Transverse colon (tissue), 4 donors: ENCODE measurements around the gene NSD2. TPM values are rescaled to one million over a fixed set of nuclear protein-coding genes. Genes with fewer than 3 reads are reported as not detected.

ENCODE experiments used
- DNase-seq: peaks from one replicate; pipeline ENCODE4 v3.0.0-alpha.2; 2019
- H3K27ac ChIP-seq, 4 donors: fragments of 200-600 bp; sonication (generic); 2 replicates each; pipeline ENCODE4 v1.5.1; 2016 to 2018; ENCODE audit warnings: inconsistent platforms in 4 of 4
- H3K27me3 ChIP-seq: fragments of 200-600 bp; sonication (generic); 2 replicates; pipeline ENCODE4 v1.5.1; 2017; ENCODE audit warnings: inconsistent platforms
- H3K36me3 ChIP-seq, 4 donors: fragments of 200-600 bp; sonication (generic); 2 replicates each; pipeline ENCODE4 v1.5.1; 2017 to 2019; ENCODE audit warnings: inconsistent platforms in 4 of 4
- H3K4me1 ChIP-seq, 4 donors: fragments of 200-600 bp; sonication (generic); 2 replicates each; pipeline ENCODE4 v1.5.1; 2017 to 2020; ENCODE audit warnings: inconsistent platforms in 4 of 4
- H3K4me3 ChIP-seq, 4 donors: fragments of 200-600 bp; sonication (generic); 1 replicate in 1 of 4; 2 replicates in 3 of 4; pipeline versions ENCODE4 v1.5.1 to v1.6.1; 2017 to 2019; ENCODE audit warnings: inconsistent platforms in 4 of 4
- H3K9me3 ChIP-seq, 2 donors: fragments of 200-600 bp; sonication (generic); 2 replicates each; pipeline ENCODE4 v1.5.1; 2017 to 2019; ENCODE audit warnings: inconsistent platforms in 2 of 2
- CTCF ChIP-seq, 5 experiments: fragments of 200-600 bp in 3 of 5; fragments of 450-650 bp in 2 of 5; sonication (generic) in 3 of 5; IDR thresholded peaks; 1 replicate in 2 of 5; 2 replicates in 3 of 5; pipeline ENCODE4 v1.5.1; 2016 to 2017; ENCODE audit warnings: antibody characterized with exemption in 5 of 5, inconsistent platforms in 3 of 5, mild to moderate bottlenecking in 2 of 5, moderate library complexity in 1 of 5
- EP300 ChIP-seq: sonication (generic); formaldehyde crosslinking; IDR thresholded peaks from one replicate; pipeline ENCODE4 v1.6.1; 2017; ENCODE audit warnings: antibody characterized with exemption, low read depth
- POLR2A ChIP-seq: fragments of 450-650 bp; IDR thresholded peaks from one replicate; pipeline ENCODE4 v1.6.1; 2016; ENCODE audit warnings: antibody characterized with exemption, mild to moderate bottlenecking, moderate library complexity
- POLR2AphosphoS5 ChIP-seq, 3 donors: sonication (generic); formaldehyde crosslinking; IDR thresholded peaks; one replicate each; pipeline ENCODE4 v1.6.1; 2016; ENCODE audit warnings: antibody characterized with exemption in 3 of 3
- whole genome bisulfite sequencing, 2 donors: methylation state at CpG; one replicate each; pipeline ENCODE4 v1.1.5; 2018; ENCODE audit warnings: low coverage in 1 of 2; 5-methylcytosine and 5-hydroxymethylcytosine counted together
- in situ Hi-C, 4 donors: fragments of 200-750 bp; cut with MboI; loops; one replicate each; pipeline versions ENCODE4 v1.15.0 to v1.15.1; 2017; ENCODE audit warnings: low sequenced_read_pairs in 3 of 4, low pct_ligation_motif_present in 1 of 4, low pct_unique_long_range_greater_than_20kb in 1 of 4
- intact Hi-C: fragments of 100-400 bp; cut with DNase I; formaldehyde crosslinking; loops from one replicate; pipeline ENCODE4 v1.15.1; 2023; ENCODE audit warnings: low total_unique reads
- total RNA-seq, 4 donors: library from RNA; depleted of rRNA; stranded (reverse); fragments of >200 nt; gene quantifications; one replicate each; pipeline ENCODE4 v1.1.0, GENCODE V29; 2016

NSD2 gene
- total RNA-seq, 4 donors from 2014 or later = 78.4 to 591 (median 158) TPM

DNA sequence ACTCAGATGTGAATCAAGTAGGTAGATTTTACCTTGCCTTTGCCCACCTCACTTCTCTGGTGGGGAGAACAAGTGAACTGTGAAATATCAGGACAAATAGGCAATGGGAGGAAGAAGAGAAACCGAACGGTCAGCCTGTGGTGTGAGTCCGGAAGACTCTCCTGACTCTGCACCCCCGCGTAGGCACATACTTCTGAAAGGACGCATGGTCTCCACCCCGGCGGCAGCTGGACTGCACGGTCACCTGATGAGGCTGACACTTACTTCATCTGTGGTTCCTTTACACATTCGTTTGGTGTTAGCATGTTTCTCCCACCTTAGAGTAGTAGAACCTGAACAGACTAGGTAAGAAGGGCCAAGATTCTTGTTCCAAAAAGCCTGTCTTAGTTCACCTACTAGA is 79.2 kb downstream of the NSD2 start:
- no peaks in the 10 kb centered on the region for H3K9me3 ChIP-seq

DNA sequence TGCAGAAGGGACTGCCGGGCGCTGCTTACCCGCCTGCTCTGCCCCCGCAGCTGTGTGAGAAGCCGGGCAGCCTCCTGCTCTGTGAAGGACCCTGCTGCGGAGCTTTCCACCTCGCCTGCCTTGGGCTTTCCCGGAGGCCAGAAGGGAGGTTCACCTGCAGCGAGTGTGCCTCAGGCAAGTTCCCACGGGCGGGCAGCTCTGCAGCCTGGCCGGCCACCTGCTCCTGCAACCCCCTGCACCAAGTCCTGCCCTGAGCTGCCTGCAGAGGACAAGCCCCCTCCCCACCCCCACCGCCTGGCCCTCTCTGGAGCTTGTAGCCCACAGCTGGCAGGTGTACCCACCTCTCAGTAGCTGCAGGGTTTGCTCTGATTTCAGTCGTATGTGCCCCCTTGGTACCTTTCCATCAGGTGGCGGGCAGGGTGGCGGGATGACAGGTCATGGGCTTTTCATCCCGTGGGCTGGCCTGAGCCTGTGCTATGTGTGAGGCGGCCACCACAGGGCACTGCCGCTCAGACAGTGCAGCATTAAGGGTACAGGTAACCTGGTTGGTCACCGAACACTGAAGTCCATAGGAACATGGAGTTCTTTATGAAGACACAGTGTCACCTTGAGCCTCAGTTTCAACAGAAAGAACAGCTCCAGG is 81.0 kb downstream of the NSD2 start:
- TF ChIP-seq EP300 (no peak), POLR2A (no peak), POLR2AphosphoS5 (IDR thresholded peaks at IDR 0.05) (no peak), CTCF (IDR thresholded peaks at IDR 0.05) (no peak)
- no peak for DNase-seq
- in situ Hi-C loops = loop anchor here in 1 of 4 donors (25.0 kb wide), 1 partner anchor 235 kb away; no protein-coding TSS in a partner anchor
- intact Hi-C loops = no loop called here
- Histone ChIP-seq H3K27ac (no peak overlapping the region), H3K4me3 (no peak overlapping the region), H3K36me3 (peaks cover 0 to 8% (median 0%) of the 10 kb centered on the region in 4 donors), H3K9me3 (no peaks in the 10 kb centered on the region), H3K4me1 (no peaks in the 10 kb centered on the region), H3K27me3 (no peaks in the 10 kb centered on the region)
- WGBS, 2 donors = 91% methylated on average over 16 of the region's 20 CpGs; no CpG with 5 or more reads in 1 of the 2 donors

More for the DNA sequence above, 79.2 kb downstream of the NSD2 start:
- WGBS, 2 donors = 90 to 93% methylated on average over 10 of the region's 10 CpGs
- no peaks in the 10 kb centered on the region for H3K27me3 ChIP-seq
- H3K36me3 ChIP-seq = peaks cover 0 to 5% (median 0%) of the 10 kb centered on the region in 4 donors
- DNase-seq = no peak
- intact Hi-C loops (no loop called here), in situ Hi-C loops (loop anchor here in 1 of 4 donors (25.0 kb wide), 1 partner anchor 237 kb away; no protein-coding TSS in a partner anchor)
- H3K4me3 ChIP-seq = no peak overlapping the region
- TF ChIP-seq POLR2AphosphoS5 (IDR thresholded peaks at IDR 0.05) = no peak
- no peak for TF ChIP-seq POLR2A
- TF ChIP-seq CTCF (IDR thresholded peaks at IDR 0.05) = no peak
- TF ChIP-seq EP300 = no peak
- H3K27ac ChIP-seq = no peak overlapping the region
- no peaks in the 10 kb centered on the region for H3K4me1 ChIP-seq

GRCh38 chr4:1952719-1953118 is 81.5 kb downstream of the NSD2 start:
- intact Hi-C loops (no loop called here), in situ Hi-C loops (loop anchor here in 1 of 4 donors (25.0 kb wide), 1 partner anchor 235 kb away; no protein-coding TSS in a partner anchor)
- Histone ChIP-seq H3K27ac (no peak overlapping the region), H3K4me3 (no peak overlapping the region), H3K36me3 (peaks cover 0 to 8% (median 0%) of the 10 kb centered on the region in 4 donors), H3K27me3 (no peaks in the 10 kb centered on the region), H3K4me1 (no peaks in the 10 kb centered on the region), H3K9me3 (no peaks in the 10 kb centered on the region)
- WGBS, 2 donors = 92% methylated on average over 5 of the region's 5 CpGs; no CpG with 5 or more reads in 1 of the 2 donors
- TF ChIP-seq POLR2AphosphoS5 (IDR thresholded peaks at IDR 0.05) (no peak), POLR2A (no peak), CTCF (IDR thresholded peaks at IDR 0.05) (no peak), EP300 (no peak)
- DNase-seq = no peak

GRCh38 chr4:1953335-1953734 is 82.1 kb downstream of the NSD2 start:
- 84 to 87% methylated on average over 5 to 9 of the region's 9 CpGs for WGBS, 2 donors
- Histone ChIP-seq H3K9me3 (no peaks in the 10 kb centered on the region), H3K36me3 (peaks cover 0 to 14% (median 0%) of the 10 kb centered on the region in 4 donors), H3K4me3 (no peak overlapping the region), H3K27me3 (no peaks in the 10 kb centered on the region), H3K4me1 (no peaks in the 10 kb centered on the region), H3K27ac (no peak overlapping the region)
- TF ChIP-seq POLR2AphosphoS5 (IDR thresholded peaks at IDR 0.05) = no peak
- no peak for TF ChIP-seq CTCF (IDR thresholded peaks at IDR 0.05)
- TF ChIP-seq EP300 = no peak
- TF ChIP-seq POLR2A = no peak
- no peak for DNase-seq
- in situ Hi-C loops = loop anchor here in 1 of 4 donors (25.0 kb wide), 1 partner anchor 234 kb away; no protein-coding TSS in a partner anchor
- intact Hi-C loops = no loop called here
